MM.1S (cell line): ENCODE data around the gene EPHB1.

Source experiments
- CTCF ChIP-seq: fragments of 300-600 bp; sonication (generic); IDR thresholded peaks from 2 replicates; pipeline ENCODE4 v1.5.1; 2016; ENCODE audit warnings: antibody characterized with exemption, low read length, mixed read lengths
- EZH2 ChIP-seq: fragments of 300-600 bp; sonication (generic); optimal IDR thresholded peaks from 2 replicates; pipeline ENCODE3; 2017; ENCODE audit warnings: low read depth, mild to moderate bottlenecking, antibody characterized with exemption, low read length, mixed read lengths

- no peak for TF ChIP-seq CTCF
- TF ChIP-seq EZH2: no peak
Measured at GRCh38 chr3:135213213-135213612, 418.2 kb downstream of the EPHB1 start.
